A549 (cell line): ENCODE data around the gene ZNF438. TPM values are rescaled to one million over a fixed set of nuclear protein-coding genes. Genes with fewer than 3 reads are reported as not detected.
"Not testable (repeated sequence)": the region's sequence is repeated elsewhere in the genome, so short reads cannot be mapped to it uniquely, and the experiment has no call there.

Experiments used
- ATAC-seq, 2 experiments: fragments of 200-7000 bp in 1 of 2; fragments of >200 bp in 1 of 2; cut with Nextera tagmentation in 1 of 2; cut with Tn5 transposase in 1 of 2; 3 replicates each; pipeline versions ENCODE4 v1.8.0 to v1.9.1; 2018 to 2020; ENCODE audit warnings: mild to moderate bottlenecking in 1 of 2, moderate library complexity in 1 of 2
- CTCF ChIA-PET: fragments of 300-600 bp; sonication (Branson Sonifier 250); formaldehyde crosslinking; extraction: SDS; loops from one replicate; lab custom pipeline; 2021; ENCODE audit warnings: antibody characterized with exemption, inconsistent platforms; lab: Yijun Ruan, JAX
- POLR2A ChIA-PET: fragments of 350-600 bp; formaldehyde crosslinking; extraction: SDS; loops from one replicate; lab custom pipeline; 2021; ENCODE audit warnings: antibody characterized with exemption, inconsistent platforms; lab: Yijun Ruan, JAX
- DNase-seq, 2 experiments: peaks; one replicate each; pipeline versions ENCODE4 v3.0.0 to v3.0.0-alpha.2; 2011 to 2016; ENCODE audit warnings: low read depth in 1 of 2, low spot score in 1 of 2
- FAIRE-seq: peaks from 2 replicates; lab custom pipeline; 2011; peaks lifted over from hg19 to GRCh38; lab: Jason Lieb, UNC
- H3K27ac ChIP-seq, 2 experiments: fragments of >200 bp; sonication (Bioruptor Twin); formaldehyde crosslinking; 3 replicates each; pipeline ENCODE4 v1.5.1; 2016 to 2017
- H3K4me1 ChIP-seq: fragments of >200 bp; sonication (Bioruptor Twin); formaldehyde crosslinking; 3 replicates; pipeline ENCODE4 v1.6.1; 2016
- H3K4me2 ChIP-seq: fragments of >200 bp; sonication (Bioruptor Twin); formaldehyde crosslinking; 3 replicates; pipeline ENCODE4 v1.6.1; 2016
- H3K4me3 ChIP-seq: fragments of >200 bp; sonication (Bioruptor Twin); formaldehyde crosslinking; 3 replicates; pipeline ENCODE4 v1.5.1; 2016
- H3K9me3 ChIP-seq: fragments of >200 bp; sonication (Bioruptor Twin); formaldehyde crosslinking; 3 replicates; pipeline ENCODE4 v1.6.1; 2016
- CBX2 ChIP-seq: fragments of 200-600 bp; sonication (generic); IDR thresholded peaks from 2 replicates; pipeline ENCODE4 v1.6.1; 2016; ENCODE audit warnings: low read depth, mild to moderate bottlenecking, borderline replicate concordance
- CHD2 ChIP-seq: fragments of 150-350 bp; IDR thresholded peaks from 2 replicates; pipeline ENCODE4 v1.6.1; 2014; ENCODE audit warnings: low read length; ENCODE audit not compliant: partially characterized antibody
- EHMT2 ChIP-seq: fragments of 200-600 bp; sonication (generic); IDR thresholded peaks from 2 replicates; pipeline ENCODE4 v1.6.1; 2016; ENCODE audit warnings: antibody characterized with exemption, low read depth, mild to moderate bottlenecking, moderate library complexity
- KDM5A ChIP-seq: fragments of 200-600 bp; sonication (generic); IDR thresholded peaks from 2 replicates; pipeline ENCODE4 v1.6.1; 2016; ENCODE audit warnings: antibody characterized with exemption, mild to moderate bottlenecking
- MAX ChIP-seq: IDR thresholded peaks from 2 replicates; pipeline ENCODE4 v1.6.1; 2012
- MAZ ChIP-seq: fragments of 150-350 bp; IDR thresholded peaks from 2 replicates; pipeline ENCODE4 v1.6.1; 2014; ENCODE audit warnings: antibody characterized with exemption, low read depth, low read length, borderline replicate concordance
- NPAS2 ChIP-seq: fragments of 250-450 bp; sonication (Bioruptor Pico); IDR thresholded peaks from 2 replicates; pipeline ENCODE4 v1.8.0; 2022; ENCODE audit warnings: mild to moderate bottlenecking, moderate library complexity, borderline replicate concordance
- RARB ChIP-seq: fragments of 250-450 bp; sonication (Bioruptor Pico); IDR thresholded peaks from 2 replicates; pipeline ENCODE4 v1.8.0; 2021; ENCODE audit warnings: mild to moderate bottlenecking, moderate library complexity
- RCOR1 ChIP-seq: fragments of 150-350 bp; IDR thresholded peaks from 2 replicates; pipeline ENCODE4 v1.6.1; 2014; ENCODE audit warnings: antibody characterized with exemption, low read length, low read depth
- REST ChIP-seq: fragments of 200-600 bp; sonication (generic); IDR thresholded peaks from 2 replicates; pipeline ENCODE4 v1.6.1; 2016; ENCODE audit warnings: antibody characterized with exemption, mild to moderate bottlenecking, moderate library complexity
- RNF2 ChIP-seq: fragments of 200-600 bp; sonication (generic); IDR thresholded peaks from 2 replicates; pipeline ENCODE4 v1.6.1; 2016; ENCODE audit warnings: low read depth, mild to moderate bottlenecking, antibody characterized with exemption, moderate library complexity, borderline replicate concordance
- SMC3 ChIP-seq: fragments of >200 bp; sonication (Bioruptor Twin); formaldehyde crosslinking; IDR thresholded peaks from 3 replicates; pipeline ENCODE4 v1.6.1; 2018; ENCODE audit warnings: inconsistent platforms
- TP53 ChIP-seq: fragments of 250-450 bp; sonication (Bioruptor Pico); IDR thresholded peaks from 2 replicates; pipeline ENCODE4 v1.5.0; 2021; ENCODE audit warnings: mild to moderate bottlenecking, moderate library complexity
- WGBS: methylation state at CpG from one replicate; pipeline ENCODE4 v1.1.6; 2017; ENCODE audit errors: missing lambda C conversion rate; 5-methylcytosine and 5-hydroxymethylcytosine counted together
- polyA plus RNA-seq, 4 experiments: library from polyadenylated mRNA; depleted of rRNA in 3 of 4; stranded (reverse); fragments of >200 nt; fragmentation: RNase III in 1 of 4; extraction: RNeasy Plus Mini Kit Qiagen cat#74134 plus additional on column Dnase treatment in 1 of 4; gene quantifications; 2 replicates in 3 of 4; 3 replicates in 1 of 4; pipeline ENCODE4 v1.2.3, GENCODE V29; 2011 to 2017
- TF ChIP-seq, protein P1 (sequence below): fragments of 250-450 bp; sonication (Bioruptor Pico); IDR thresholded peaks from 2 replicates; pipeline ENCODE4 v1.5.0; 2021; ENCODE audit warnings: mild to moderate bottlenecking, moderate library complexity, borderline replicate concordance
- TF ChIP-seq, protein P2 (sequence below): IDR thresholded peaks from 2 replicates; pipeline ENCODE4 v1.6.1; 2012; ENCODE audit warnings: low read depth, borderline replicate concordance
- TF ChIP-seq, protein P3 (sequence below): fragments of >200 bp; sonication (Bioruptor Twin); formaldehyde crosslinking; IDR thresholded peaks from 2 replicates; pipeline ENCODE4 v1.6.1; 2016

The ZNF438 gene
- polyA plus RNA-seq, 2 of the 4 experiments (the other 2 are of a cell fraction) = 2.2 to 4.5 TPM

DNA sequence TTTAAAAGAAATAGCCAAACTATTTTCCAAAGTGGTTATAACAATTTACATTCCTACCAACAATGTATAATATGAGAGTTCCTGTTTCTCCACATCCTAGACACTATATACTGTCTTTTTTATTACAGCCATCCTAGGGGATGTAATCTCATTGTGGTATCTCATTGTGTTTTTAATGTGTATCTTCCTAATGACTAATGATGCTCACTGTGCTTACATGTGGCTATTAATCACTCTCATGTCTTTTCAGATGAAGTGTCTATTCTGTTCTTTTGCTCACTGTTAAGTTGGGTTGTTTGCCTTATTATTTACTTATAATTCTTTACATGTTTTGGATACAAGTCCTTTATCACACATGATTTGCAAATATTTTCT lies 71.8 kb downstream of the ZNF438 start (continued):
- TF ChIP-seq, protein P1, sequence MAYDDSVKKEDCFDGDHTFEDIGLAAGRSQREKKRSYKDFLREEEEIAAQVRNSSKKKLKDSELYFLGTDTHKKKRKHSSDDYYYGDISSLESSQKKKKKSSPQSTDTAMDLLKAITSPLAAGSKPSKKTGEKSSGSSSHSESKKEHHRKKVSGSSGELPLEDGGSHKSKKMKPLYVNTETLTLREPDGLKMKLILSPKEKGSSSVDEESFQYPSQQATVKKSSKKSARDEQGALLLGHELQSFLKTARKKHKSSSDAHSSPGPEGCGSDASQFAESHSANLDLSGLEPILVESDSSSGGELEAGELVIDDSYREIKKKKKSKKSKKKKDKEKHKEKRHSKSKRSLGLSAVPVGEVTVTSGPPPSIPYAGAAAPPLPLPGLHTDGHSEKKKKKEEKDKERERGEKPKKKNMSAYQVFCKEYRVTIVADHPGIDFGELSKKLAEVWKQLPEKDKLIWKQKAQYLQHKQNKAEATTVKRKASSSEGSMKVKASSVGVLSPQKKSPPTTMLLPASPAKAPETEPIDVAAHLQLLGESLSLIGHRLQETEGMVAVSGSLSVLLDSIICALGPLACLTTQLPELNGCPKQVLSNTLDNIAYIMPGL (CRISPR knock-in tag) = no peak
- no peak for TF ChIP-seq MAX
- no peak for TF ChIP-seq CHD2

- DNase-seq, POLR2A ChIA-PET, H3K4me3 ChIP-seq, ATAC-seq, FAIRE-seq, H3K9me3 ChIP-seq, H3K4me1 ChIP-seq, H3K27ac ChIP-seq, H3K4me2 ChIP-seq, CTCF ChIA-PET: not testable (repeated sequence)
- WGBS = 68% methylated on average over 2 of the region's 4 CpGs
Measured at GRCh38 chr10:30949218-30949617, 82.4 kb downstream of the ZNF438 start.

DNA sequence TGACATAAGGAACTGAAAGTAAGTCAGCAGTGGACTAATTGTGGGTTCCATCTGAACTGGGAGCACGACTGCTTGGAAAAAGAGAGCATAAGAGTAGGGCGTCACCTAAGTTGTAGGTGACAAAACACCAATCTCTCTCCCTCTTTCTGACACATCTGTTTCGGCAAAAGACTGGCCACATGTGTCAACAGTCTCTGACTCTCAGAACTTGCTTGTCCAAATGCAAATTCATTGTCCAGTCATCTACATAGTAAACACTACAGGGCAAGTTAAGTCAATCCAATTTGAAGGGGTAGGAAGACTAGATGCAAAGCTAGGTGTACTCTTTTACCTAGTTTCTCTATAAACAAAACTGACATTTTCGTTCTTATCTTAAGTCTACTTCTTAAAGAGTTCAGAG lies 87.7 kb downstream of the ZNF438 start:
- 78% methylated on average over 4 of the region's 4 CpGs for WGBS

More for the DNA sequence above, 87.7 kb downstream of the ZNF438 start:
- ChIA-PET CTCF (no interaction called here), POLR2A (no interaction called here)
- no peak overlapping the region for H3K4me3 ChIP-seq
- no peak for DNase-seq
- H3K27ac ChIP-seq = no peak overlapping the region
- TF ChIP-seq KDM5A = no peak
- TF ChIP-seq RCOR1 = no peak
- TF ChIP-seq CBX2 = no peak
- no peak for TF ChIP-seq REST
- TF ChIP-seq EHMT2 = no peak
- TF ChIP-seq TP53 (CRISPR knock-in tag) = no peak
- no peak for TF ChIP-seq RARB (CRISPR knock-in tag)
- TF ChIP-seq, protein P2, sequence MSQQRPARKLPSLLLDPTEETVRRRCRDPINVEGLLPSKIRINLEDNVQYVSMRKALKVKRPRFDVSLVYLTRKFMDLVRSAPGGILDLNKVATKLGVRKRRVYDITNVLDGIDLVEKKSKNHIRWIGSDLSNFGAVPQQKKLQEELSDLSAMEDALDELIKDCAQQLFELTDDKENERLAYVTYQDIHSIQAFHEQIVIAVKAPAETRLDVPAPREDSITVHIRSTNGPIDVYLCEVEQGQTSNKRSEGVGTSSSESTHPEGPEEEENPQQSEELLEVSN = no peak
- no peak for TF ChIP-seq RNF2
- TF ChIP-seq MAX = no peak
- TF ChIP-seq SMC3 = no peak
- TF ChIP-seq, protein P3, sequence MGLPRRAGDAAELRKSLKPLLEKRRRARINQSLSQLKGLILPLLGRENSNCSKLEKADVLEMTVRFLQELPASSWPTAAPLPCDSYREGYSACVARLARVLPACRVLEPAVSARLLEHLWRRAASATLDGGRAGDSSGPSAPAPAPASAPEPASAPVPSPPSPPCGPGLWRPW = no peak
- TF ChIP-seq NPAS2 = no peak
- no peak for TF ChIP-seq MAZ
- no peak overlapping the region for H3K4me2 ChIP-seq
- no peaks in the 10 kb centered on the region for H3K9me3 ChIP-seq
- FAIRE-seq = no peak
- no peaks in the 10 kb centered on the region for H3K4me1 ChIP-seq
- ATAC-seq = no peak
